GM12878 (cell line): ENCODE data around the gene UGT1A6. TPM values are rescaled to one million over a fixed set of nuclear protein-coding genes. Genes with fewer than 3 reads are reported as not detected.

Experiments used
- SUZ12 ChIP-seq: fragments of 200-600 bp; sonication (generic); IDR thresholded peaks from one replicate; pipeline ENCODE4 v1.6.1; 2018; ENCODE audit warnings: antibody characterized with exemption, mild to moderate bottlenecking; ENCODE audit not compliant: unreplicated experiment
- YY1 ChIP-seq: IDR thresholded peaks from 2 replicates; pipeline ENCODE4 v1.6.1; 2011; ENCODE audit warnings: low read depth, mild to moderate bottlenecking, low read length
- ZNF384 ChIP-seq: IDR thresholded peaks from 2 replicates; pipeline ENCODE4 v1.6.1; 2012; ENCODE audit warnings: low read depth, mild to moderate bottlenecking, low read length, improper control_type of control experiment, borderline replicate concordance
- polyA plus RNA-seq, 11 experiments: library from polyadenylated mRNA; depleted of rRNA in 4 of 11; unstranded in 6 of 11; stranded (reverse) in 5 of 11; fragments of >200 nt; fragmentation: Nextera tagmentation in 4 of 11; fragmentation: Illumina TruSeq in 1 of 11; extraction: Ambion mirVana in 4 of 11; extraction: Trizol in 1 of 11; gene quantifications; 1 replicate in 1 of 11; 2 replicates in 10 of 11; pipeline versions ENCODE4 v1.2.1 to v1.2.3, GENCODE V29; 2011 to 2016; ENCODE audit warnings: inconsistent platforms in 2 of 11, missing spikeins in 2 of 11, low read depth in 1 of 11
- total RNA-seq, 4 experiments: library from RNA; depleted of rRNA in 3 of 4; stranded (reverse); fragments of >200 nt in 3 of 4; fragmentation: Illumina TruSeq in 1 of 4; extraction: Trizol in 1 of 4; gene quantifications; 2 replicates each; pipeline versions ENCODE4 v1.2.1 to v1.2.3, GENCODE V29; 2013 to 2021
- TF ChIP-seq, protein P1 (sequence below): fragments of 450-650 bp; IDR thresholded peaks from 2 replicates; pipeline ENCODE4 v1.6.1; 2016; ENCODE audit warnings: mild to moderate bottlenecking
- TF ChIP-seq, protein P2 (sequence below): fragments of 450-650 bp; IDR thresholded peaks from 2 replicates; pipeline ENCODE4 v1.6.1; 2017; ENCODE audit warnings: mild to moderate bottlenecking, moderate library complexity
- TF ChIP-seq, protein P3 (sequence below): IDR thresholded peaks from 2 replicates; pipeline ENCODE4 v1.6.1; 2011; ENCODE audit warnings: borderline replicate concordance, low read depth, mild to moderate bottlenecking, moderate library complexity, mixed read lengths, low read length; ENCODE audit not compliant: insufficient read depth; ENCODE audit errors: extremely low read length

Gene UGT1A6
- total and polyA plus RNA-seq, 10 of the 15 experiments (the other 5 are each of a cell fraction or from before 2014, with no cell fraction given), result not detected

DNA sequence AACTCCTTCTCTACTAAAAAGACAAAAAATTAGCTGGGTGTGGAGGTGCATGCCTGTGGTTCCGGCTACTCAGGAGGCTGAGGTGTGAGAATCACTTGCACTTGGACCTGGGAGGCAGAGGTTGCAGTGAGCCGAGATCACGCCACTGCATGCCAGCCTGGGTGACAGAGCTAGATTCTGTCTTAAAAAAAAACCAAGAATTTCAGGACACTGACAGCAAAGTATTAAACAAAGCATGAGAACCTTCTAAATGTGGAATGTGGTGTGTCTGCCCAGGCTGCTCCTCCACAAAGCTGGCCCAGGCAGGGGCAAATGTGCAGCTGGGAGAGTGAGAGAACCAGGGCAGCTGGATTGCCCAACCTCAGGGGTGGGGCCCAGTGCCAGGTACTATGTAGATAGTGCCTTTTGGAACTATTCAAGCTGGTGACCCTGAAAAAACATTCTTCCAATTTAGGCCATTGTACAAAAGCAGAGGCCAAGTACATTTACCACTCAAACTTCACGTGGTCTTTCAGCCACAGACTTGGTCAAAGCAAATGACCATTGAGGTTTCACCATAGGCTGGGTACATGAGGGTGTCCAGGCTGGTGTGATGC, 13.3 kb downstream of the UGT1A6 start (continued):
- TF ChIP-seq, protein P1, sequence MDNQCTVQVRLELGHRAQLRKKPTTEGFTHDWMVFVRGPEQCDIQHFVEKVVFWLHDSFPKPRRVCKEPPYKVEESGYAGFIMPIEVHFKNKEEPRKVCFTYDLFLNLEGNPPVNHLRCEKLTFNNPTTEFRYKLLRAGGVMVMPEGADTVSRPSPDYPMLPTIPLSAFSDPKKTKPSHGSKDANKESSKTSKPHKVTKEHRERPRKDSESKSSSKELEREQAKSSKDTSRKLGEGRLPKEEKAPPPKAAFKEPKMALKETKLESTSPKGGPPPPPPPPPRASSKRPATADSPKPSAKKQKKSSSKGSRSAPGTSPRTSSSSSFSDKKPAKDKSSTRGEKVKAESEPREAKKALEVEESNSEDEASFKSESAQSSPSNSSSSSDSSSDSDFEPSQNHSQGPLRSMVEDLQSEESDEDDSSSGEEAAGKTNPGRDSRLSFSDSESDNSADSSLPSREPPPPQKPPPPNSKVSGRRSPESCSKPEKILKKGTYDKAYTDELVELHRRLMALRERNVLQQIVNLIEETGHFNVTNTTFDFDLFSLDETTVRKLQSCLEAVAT, result no peak
- TF ChIP-seq, protein P2, sequence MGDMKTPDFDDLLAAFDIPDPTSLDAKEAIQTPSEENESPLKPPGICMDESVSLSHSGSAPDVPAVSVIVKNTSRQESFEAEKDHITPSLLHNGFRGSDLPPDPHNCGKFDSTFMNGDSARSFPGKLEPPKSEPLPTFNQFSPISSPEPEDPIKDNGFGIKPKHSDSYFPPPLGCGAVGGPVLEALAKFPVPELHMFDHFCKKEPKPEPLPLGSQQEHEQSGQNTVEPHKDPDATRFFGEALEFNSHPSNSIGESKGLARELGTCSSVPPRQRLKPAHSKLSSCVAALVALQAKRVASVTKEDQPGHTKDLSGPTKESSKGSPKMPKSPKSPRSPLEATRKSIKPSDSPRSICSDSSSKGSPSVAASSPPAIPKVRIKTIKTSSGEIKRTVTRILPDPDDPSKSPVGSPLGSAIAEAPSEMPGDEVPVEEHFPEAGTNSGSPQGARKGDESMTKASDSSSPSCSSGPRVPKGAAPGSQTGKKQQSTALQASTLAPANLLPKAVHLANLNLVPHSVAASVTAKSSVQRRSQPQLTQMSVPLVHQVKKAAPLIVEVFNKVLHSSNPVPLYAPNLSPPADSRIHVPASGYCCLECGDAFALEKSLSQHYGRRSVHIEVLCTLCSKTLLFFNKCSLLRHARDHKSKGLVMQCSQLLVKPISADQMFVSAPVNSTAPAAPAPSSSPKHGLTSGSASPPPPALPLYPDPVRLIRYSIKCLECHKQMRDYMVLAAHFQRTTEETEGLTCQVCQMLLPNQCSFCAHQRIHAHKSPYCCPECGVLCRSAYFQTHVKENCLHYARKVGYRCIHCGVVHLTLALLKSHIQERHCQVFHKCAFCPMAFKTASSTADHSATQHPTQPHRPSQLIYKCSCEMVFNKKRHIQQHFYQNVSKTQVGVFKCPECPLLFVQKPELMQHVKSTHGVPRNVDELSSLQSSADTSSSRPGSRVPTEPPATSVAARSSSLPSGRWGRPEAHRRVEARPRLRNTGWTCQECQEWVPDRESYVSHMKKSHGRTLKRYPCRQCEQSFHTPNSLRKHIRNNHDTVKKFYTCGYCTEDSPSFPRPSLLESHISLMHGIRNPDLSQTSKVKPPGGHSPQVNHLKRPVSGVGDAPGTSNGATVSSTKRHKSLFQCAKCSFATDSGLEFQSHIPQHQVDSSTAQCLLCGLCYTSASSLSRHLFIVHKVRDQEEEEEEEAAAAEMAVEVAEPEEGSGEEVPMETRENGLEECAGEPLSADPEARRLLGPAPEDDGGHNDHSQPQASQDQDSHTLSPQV, result no peak
- TF ChIP-seq YY1 (no peak), ZNF384 (no peak), SUZ12 (no peak)
- TF ChIP-seq, protein P3, sequence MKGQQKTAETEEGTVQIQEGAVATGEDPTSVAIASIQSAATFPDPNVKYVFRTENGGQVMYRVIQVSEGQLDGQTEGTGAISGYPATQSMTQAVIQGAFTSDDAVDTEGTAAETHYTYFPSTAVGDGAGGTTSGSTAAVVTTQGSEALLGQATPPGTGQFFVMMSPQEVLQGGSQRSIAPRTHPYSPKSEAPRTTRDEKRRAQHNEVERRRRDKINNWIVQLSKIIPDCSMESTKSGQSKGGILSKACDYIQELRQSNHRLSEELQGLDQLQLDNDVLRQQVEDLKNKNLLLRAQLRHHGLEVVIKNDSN, result no peak
